GM23338 (cell line): ENCODE measurements around the gene RAB9A. TPM values are rescaled to one million over a fixed set of nuclear protein-coding genes. Genes with fewer than 3 reads are reported as not detected.

Source experiments
- ATAC-seq: fragments of 200-7000 bp; cut with Tn5 transposase; 3 replicates; pipeline ENCODE4 v1.9.1; 2020
- DNase-seq: peaks from one replicate; pipeline ENCODE4 v3.0.0-alpha.2; 2015; ENCODE audit warnings: low spot score
- H2AFZ ChIP-seq: fragments of 200-600 bp; sonication (generic); 2 replicates; pipeline ENCODE4 v1.8.0; 2016; ENCODE audit warnings: antibody characterized with exemption, mild to moderate bottlenecking, moderate library complexity
- H3F3A ChIP-seq: fragments of 200-600 bp; sonication (generic); replicated peaks from 2 replicates; pipeline ENCODE4 v1.8.0; 2017; ENCODE audit warnings: antibody characterized with exemption, mixed run types, low read depth
- H3K27ac ChIP-seq: fragments of 200-600 bp; sonication (generic); 2 replicates; pipeline ENCODE4 v1.6.1; 2016; ENCODE audit warnings: low read depth
- H3K27me3 ChIP-seq: fragments of 200-600 bp; sonication (generic); 2 replicates; pipeline ENCODE4 v1.8.0; 2016; ENCODE audit warnings: mild to moderate bottlenecking, mixed run types, moderate library complexity; ENCODE audit not compliant: insufficient read depth
- H3K36me3 ChIP-seq: fragments of 200-600 bp; sonication (generic); 2 replicates; pipeline ENCODE4 v1.8.0; 2016; ENCODE audit warnings: mild to moderate bottlenecking; ENCODE audit not compliant: insufficient read depth
- H3K4me1 ChIP-seq: fragments of 200-600 bp; sonication (generic); 2 replicates; pipeline ENCODE4 v1.8.0; 2016; ENCODE audit warnings: mild to moderate bottlenecking, moderate library complexity; ENCODE audit not compliant: insufficient read depth
- H3K4me2 ChIP-seq: fragments of 200-600 bp; sonication (generic); 2 replicates; pipeline ENCODE4 v1.7.1; 2017; ENCODE audit warnings: mixed run types
- H3K4me3 ChIP-seq: fragments of 200-600 bp; sonication (generic); 2 replicates; pipeline ENCODE4 v1.6.1; 2016; ENCODE audit warnings: mixed run types
- H3K79me2 ChIP-seq: fragments of 200-600 bp; sonication (generic); replicated peaks from 2 replicates; pipeline ENCODE4 v1.8.0; 2017; ENCODE audit warnings: mild to moderate bottlenecking; ENCODE audit not compliant: insufficient read depth
- H3K9me2 ChIP-seq: fragments of 200-600 bp; sonication (generic); 2 replicates; pipeline ENCODE4 v1.8.0; 2017; ENCODE audit not compliant: insufficient read depth
- H4K20me1 ChIP-seq: fragments of 200-600 bp; sonication (generic); replicated peaks from 2 replicates; pipeline ENCODE4 v1.8.0; 2017; ENCODE audit warnings: mild to moderate bottlenecking; ENCODE audit not compliant: insufficient read depth
- H3K27ac Mint-ChIP-seq: 2 replicates; pipeline ENCODE4 v1.8.0; 2020; ENCODE audit warnings: inconsistent platforms, mild to moderate bottlenecking, moderate library complexity, mixed read lengths
- H3K27me3 Mint-ChIP-seq: 3 replicates; pipeline ENCODE4 v1.8.0; 2022; ENCODE audit warnings: low read depth, mild to moderate bottlenecking, moderate library complexity, mixed read lengths, inconsistent platforms; ENCODE audit not compliant: insufficient read depth, poor library complexity
- H3K36me3 Mint-ChIP-seq: 3 replicates; pipeline ENCODE4 v1.8.0; 2021; ENCODE audit warnings: low read depth, mild to moderate bottlenecking, inconsistent platforms, moderate library complexity, mixed read lengths
- H3K4me1 Mint-ChIP-seq: 3 replicates; pipeline ENCODE4 v1.8.0; 2020; ENCODE audit warnings: mild to moderate bottlenecking, inconsistent platforms, mixed read lengths
- H3K4me3 Mint-ChIP-seq: 3 replicates; pipeline ENCODE4 v1.8.0; 2021; ENCODE audit warnings: moderate library complexity, mild to moderate bottlenecking, inconsistent platforms, mixed read lengths
- H3K9me3 Mint-ChIP-seq: 3 replicates; pipeline ENCODE4 v1.8.0; 2020; ENCODE audit warnings: moderate library complexity, mild to moderate bottlenecking, inconsistent platforms, mixed read lengths
- CREB1 ChIP-seq: fragments of 250-450 bp; sonication (Bioruptor Pico); IDR thresholded peaks from 2 replicates; pipeline ENCODE4 v1.5.0; 2020; ENCODE audit warnings: low read depth, mild to moderate bottlenecking, moderate library complexity
- EZH2 ChIP-seq: fragments of 200-600 bp; sonication (generic); IDR thresholded peaks from one replicate; pipeline ENCODE4 v1.8.0; 2017; ENCODE audit warnings: antibody characterized with exemption, mild to moderate bottlenecking, low read depth; ENCODE audit not compliant: unreplicated experiment
- EZH2phosphoT487 ChIP-seq: fragments of 200-600 bp; sonication (generic); IDR thresholded peaks from one replicate; pipeline ENCODE4 v1.8.1; 2018; ENCODE audit warnings: antibody characterized with exemption; ENCODE audit not compliant: unreplicated experiment
- JUNB ChIP-seq: IDR thresholded peaks from one replicate; pipeline ENCODE4 v1.6.1; 2016; ENCODE audit warnings: antibody characterized with exemption; ENCODE audit not compliant: unreplicated experiment
- POLR2AphosphoS5 ChIP-seq: IDR thresholded peaks from 2 replicates; pipeline ENCODE4 v1.6.1; 2016; ENCODE audit warnings: antibody characterized with exemption, low read depth
- STAT1 ChIP-seq: IDR thresholded peaks from one replicate; pipeline ENCODE4 v1.6.1; 2016; ENCODE audit warnings: antibody characterized with exemption; ENCODE audit not compliant: unreplicated experiment
- ZNF114 ChIP-seq: fragments of 250-450 bp; sonication (Bioruptor Pico); IDR thresholded peaks from 2 replicates; pipeline ENCODE4 v1.5.0; 2020; ENCODE audit warnings: mild to moderate bottlenecking, moderate library complexity
- polyA plus RNA-seq: library from polyadenylated mRNA; unstranded; fragments of >200 nt; fragmentation: Nextera tagmentation; extraction: Ambion mirVana; gene quantifications from 2 replicates; pipeline ENCODE4 v1.2.1, GENCODE V29; 2016
- total RNA-seq: library from RNA; depleted of rRNA; stranded (reverse); fragments of >200 nt; shearing (Covaris generic); gene quantifications from 2 replicates; pipeline ENCODE4 v1.2.3, GENCODE V29; 2014
- TF ChIP-seq, protein P1 (sequence below), 2 experiments: fragments of 200-600 bp in 1 of 2; sonication (generic) in 1 of 2; conservative IDR thresholded peaks; 2 replicates each; pipeline versions ENCODE4 v1.5.1 to v1.6.1; 2016 to 2017; ENCODE audit warnings: antibody characterized with exemption in 2 of 2, low read depth in 2 of 2, mild to moderate bottlenecking in 2 of 2, moderate library complexity in 1 of 2
- TF ChIP-seq, protein P2 (sequence below): fragments of 250-450 bp; sonication (Bioruptor Pico); IDR thresholded peaks from 2 replicates; pipeline ENCODE4 v1.5.0; 2020; ENCODE audit warnings: mild to moderate bottlenecking, moderate library complexity
- TF ChIP-seq, protein P3 (sequence below): IDR thresholded peaks from one replicate; pipeline ENCODE4 v1.6.1; 2018; ENCODE audit warnings: antibody characterized with exemption; ENCODE audit not compliant: unreplicated experiment
- TF ChIP-seq, protein P4 (sequence below): IDR thresholded peaks from 2 replicates; pipeline ENCODE4 v1.6.1; 2016; ENCODE audit warnings: antibody characterized with exemption

Gene RAB9A
- total and polyA plus RNA-seq, 2 experiments from 2014 or later: 43.3 to 45.1 TPM

DNA sequence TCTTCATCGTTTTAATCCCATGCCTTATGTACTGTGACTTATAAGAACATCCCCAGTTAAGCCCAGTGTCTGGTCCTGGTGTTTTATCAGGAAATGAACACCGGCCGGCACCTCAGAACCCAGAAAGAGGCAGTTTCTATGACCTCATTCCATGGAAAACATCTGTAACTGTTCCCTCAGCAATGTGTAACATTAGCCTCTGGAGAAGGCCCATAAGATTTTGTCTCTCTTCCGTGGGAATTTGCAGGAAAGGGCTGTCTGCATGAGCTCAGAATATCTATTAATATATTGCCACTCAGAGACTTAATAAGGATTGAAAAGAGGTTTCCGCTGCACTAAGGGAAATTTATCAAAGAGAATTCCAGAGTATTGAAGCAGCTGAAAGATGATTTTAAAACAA is 39.1 kb upstream of the RAB9A start:
- Histone ChIP-seq H3K36me3 (no peaks in the 10 kb centered on the region), H3K4me3 (no peak overlapping the region), H3K4me1 (peaks cover 8% of the 10 kb centered on the region; the same call in 1 of the 2 replicates), H3F3A (peaks cover 7% of the 10 kb centered on the region; the same call in 1 of the 2 replicates), H3K79me2 (no peaks in the 10 kb centered on the region), H4K20me1 (no peaks in the 10 kb centered on the region), H3K4me2 (no peak overlapping the region), H3K27ac (no peak overlapping the region), H2AFZ (no peak overlapping the region), H3K9me2 (no peaks in the 10 kb centered on the region), H3K27me3 (no peaks in the 10 kb centered on the region)
- H3K4me1 Mint-ChIP-seq: peaks cover 8% of the 10 kb centered on the region; the same call in 2 of the 3 replicates
- H3K27ac Mint-ChIP-seq: no peak overlapping the region
- ATAC-seq (no peak), DNase-seq (no peak)
- no peaks in the 10 kb centered on the region for H3K36me3 Mint-ChIP-seq
- no peak overlapping the region for H3K4me3 Mint-ChIP-seq
- no peaks in the 10 kb centered on the region for H3K9me3 Mint-ChIP-seq
- peaks cover 2% of the 10 kb centered on the region for H3K27me3 Mint-ChIP-seq
- TF ChIP-seq, protein P1, sequence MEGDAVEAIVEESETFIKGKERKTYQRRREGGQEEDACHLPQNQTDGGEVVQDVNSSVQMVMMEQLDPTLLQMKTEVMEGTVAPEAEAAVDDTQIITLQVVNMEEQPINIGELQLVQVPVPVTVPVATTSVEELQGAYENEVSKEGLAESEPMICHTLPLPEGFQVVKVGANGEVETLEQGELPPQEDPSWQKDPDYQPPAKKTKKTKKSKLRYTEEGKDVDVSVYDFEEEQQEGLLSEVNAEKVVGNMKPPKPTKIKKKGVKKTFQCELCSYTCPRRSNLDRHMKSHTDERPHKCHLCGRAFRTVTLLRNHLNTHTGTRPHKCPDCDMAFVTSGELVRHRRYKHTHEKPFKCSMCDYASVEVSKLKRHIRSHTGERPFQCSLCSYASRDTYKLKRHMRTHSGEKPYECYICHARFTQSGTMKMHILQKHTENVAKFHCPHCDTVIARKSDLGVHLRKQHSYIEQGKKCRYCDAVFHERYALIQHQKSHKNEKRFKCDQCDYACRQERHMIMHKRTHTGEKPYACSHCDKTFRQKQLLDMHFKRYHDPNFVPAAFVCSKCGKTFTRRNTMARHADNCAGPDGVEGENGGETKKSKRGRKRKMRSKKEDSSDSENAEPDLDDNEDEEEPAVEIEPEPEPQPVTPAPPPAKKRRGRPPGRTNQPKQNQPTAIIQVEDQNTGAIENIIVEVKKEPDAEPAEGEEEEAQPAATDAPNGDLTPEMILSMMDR (conservative IDR thresholded peaks at IDR 0.05; ENCODE audit: low read depth in 2 of 2): no peak
- TF ChIP-seq EZH2phosphoT487: no peak
- TF ChIP-seq CREB1: no peak
- TF ChIP-seq, protein P2, sequence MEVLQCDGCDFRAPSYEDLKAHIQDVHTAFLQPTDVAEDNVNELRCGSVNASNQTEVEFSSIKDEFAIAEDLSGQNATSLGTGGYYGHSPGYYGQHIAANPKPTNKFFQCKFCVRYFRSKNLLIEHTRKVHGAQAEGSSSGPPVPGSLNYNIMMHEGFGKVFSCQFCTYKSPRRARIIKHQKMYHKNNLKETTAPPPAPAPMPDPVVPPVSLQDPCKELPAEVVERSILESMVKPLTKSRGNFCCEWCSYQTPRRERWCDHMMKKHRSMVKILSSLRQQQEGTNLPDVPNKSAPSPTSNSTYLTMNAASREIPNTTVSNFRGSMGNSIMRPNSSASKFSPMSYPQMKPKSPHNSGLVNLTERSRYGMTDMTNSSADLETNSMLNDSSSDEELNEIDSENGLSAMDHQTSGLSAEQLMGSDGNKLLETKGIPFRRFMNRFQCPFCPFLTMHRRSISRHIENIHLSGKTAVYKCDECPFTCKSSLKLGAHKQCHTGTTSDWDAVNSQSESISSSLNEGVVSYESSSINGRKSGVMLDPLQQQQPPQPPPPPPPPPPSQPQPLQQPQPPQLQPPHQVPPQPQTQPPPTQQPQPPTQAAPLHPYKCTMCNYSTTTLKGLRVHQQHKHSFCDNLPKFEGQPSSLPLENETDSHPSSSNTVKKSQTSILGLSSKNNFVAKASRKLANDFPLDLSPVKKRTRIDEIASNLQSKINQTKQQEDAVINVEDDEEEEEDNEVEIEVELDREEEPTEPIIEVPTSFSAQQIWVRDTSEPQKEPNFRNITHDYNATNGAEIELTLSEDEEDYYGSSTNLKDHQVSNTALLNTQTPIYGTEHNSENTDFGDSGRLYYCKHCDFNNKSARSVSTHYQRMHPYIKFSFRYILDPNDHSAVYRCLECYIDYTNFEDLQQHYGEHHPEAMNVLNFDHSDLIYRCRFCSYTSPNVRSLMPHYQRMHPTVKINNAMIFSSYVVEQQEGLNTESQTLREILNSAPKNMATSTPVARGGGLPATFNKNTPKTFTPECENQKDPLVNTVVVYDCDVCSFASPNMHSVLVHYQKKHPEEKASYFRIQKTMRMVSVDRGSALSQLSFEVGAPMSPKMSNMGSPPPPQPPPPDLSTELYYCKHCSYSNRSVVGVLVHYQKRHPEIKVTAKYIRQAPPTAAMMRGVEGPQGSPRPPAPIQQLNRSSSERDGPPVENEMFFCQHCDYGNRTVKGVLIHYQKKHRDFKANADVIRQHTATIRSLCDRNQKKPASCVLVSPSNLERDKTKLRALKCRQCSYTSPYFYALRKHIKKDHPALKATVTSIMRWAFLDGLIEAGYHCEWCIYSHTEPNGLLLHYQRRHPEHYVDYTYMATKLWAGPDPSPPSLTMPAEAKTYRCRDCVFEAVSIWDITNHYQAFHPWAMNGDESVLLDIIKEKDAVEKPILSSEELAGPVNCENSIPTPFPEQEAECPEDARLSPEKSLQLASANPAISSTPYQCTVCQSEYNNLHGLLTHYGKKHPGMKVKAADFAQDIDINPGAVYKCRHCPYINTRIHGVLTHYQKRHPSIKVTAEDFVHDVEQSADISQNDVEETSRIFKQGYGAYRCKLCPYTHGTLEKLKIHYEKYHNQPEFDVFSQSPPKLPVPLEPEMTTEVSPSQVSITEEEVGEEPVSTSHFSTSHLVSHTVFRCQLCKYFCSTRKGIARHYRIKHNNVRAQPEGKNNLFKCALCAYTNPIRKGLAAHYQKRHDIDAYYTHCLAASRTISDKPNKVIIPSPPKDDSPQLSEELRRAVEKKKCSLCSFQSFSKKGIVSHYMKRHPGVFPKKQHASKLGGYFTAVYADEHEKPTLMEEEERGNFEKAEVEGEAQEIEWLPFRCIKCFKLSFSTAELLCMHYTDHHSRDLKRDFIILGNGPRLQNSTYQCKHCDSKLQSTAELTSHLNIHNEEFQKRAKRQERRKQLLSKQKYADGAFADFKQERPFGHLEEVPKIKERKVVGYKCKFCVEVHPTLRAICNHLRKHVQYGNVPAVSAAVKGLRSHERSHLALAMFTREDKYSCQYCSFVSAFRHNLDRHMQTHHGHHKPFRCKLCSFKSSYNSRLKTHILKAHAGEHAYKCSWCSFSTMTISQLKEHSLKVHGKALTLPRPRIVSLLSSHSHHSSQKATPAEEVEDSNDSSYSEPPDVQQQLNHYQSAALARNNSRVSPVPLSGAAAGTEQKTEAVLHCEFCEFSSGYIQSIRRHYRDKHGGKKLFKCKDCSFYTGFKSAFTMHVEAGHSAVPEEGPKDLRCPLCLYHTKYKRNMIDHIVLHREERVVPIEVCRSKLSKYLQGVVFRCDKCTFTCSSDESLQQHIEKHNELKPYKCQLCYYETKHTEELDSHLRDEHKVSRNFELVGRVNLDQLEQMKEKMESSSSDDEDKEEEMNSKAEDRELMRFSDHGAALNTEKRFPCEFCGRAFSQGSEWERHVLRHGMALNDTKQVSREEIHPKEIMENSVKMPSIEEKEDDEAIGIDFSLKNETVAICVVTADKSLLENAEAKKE (CRISPR knock-in tag): no peak
- TF ChIP-seq EZH2: no peak
- TF ChIP-seq POLR2AphosphoS5: no peak
- TF ChIP-seq, protein P3, sequence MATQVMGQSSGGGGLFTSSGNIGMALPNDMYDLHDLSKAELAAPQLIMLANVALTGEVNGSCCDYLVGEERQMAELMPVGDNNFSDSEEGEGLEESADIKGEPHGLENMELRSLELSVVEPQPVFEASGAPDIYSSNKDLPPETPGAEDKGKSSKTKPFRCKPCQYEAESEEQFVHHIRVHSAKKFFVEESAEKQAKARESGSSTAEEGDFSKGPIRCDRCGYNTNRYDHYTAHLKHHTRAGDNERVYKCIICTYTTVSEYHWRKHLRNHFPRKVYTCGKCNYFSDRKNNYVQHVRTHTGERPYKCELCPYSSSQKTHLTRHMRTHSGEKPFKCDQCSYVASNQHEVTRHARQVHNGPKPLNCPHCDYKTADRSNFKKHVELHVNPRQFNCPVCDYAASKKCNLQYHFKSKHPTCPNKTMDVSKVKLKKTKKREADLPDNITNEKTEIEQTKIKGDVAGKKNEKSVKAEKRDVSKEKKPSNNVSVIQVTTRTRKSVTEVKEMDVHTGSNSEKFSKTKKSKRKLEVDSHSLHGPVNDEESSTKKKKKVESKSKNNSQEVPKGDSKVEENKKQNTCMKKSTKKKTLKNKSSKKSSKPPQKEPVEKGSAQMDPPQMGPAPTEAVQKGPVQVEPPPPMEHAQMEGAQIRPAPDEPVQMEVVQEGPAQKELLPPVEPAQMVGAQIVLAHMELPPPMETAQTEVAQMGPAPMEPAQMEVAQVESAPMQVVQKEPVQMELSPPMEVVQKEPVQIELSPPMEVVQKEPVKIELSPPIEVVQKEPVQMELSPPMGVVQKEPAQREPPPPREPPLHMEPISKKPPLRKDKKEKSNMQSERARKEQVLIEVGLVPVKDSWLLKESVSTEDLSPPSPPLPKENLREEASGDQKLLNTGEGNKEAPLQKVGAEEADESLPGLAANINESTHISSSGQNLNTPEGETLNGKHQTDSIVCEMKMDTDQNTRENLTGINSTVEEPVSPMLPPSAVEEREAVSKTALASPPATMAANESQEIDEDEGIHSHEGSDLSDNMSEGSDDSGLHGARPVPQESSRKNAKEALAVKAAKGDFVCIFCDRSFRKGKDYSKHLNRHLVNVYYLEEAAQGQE: no peak
- TF ChIP-seq JUNB: no peak
- TF ChIP-seq ZNF114 (CRISPR knock-in tag): no peak
- TF ChIP-seq STAT1: no peak
- TF ChIP-seq, protein P4, sequence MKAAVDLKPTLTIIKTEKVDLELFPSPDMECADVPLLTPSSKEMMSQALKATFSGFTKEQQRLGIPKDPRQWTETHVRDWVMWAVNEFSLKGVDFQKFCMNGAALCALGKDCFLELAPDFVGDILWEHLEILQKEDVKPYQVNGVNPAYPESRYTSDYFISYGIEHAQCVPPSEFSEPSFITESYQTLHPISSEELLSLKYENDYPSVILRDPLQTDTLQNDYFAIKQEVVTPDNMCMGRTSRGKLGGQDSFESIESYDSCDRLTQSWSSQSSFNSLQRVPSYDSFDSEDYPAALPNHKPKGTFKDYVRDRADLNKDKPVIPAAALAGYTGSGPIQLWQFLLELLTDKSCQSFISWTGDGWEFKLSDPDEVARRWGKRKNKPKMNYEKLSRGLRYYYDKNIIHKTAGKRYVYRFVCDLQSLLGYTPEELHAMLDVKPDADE: no peak
